Adrenal gland (tissue), 12 donors: Measurements from ENCODE around the gene NR5A1. TPM values are rescaled to one million over a fixed set of nuclear protein-coding genes. Genes with fewer than 3 reads are reported as not detected.

ENCODE experiments used
- DNase-seq, 7 donors: peaks; one replicate each; pipeline ENCODE4 v3.0.0-alpha.2; 2019 to 2020
- H3K27ac ChIP-seq, 5 donors: fragments of 200-600 bp; sonication (generic) in 4 of 5; 1 replicate in 3 of 5; 2 replicates in 2 of 5; pipeline versions ENCODE4 v1.5.1 to v1.8.0; 2016 to 2020; ENCODE audit warnings: mild to moderate bottlenecking in 1 of 5
- H3K27me3 ChIP-seq: fragments of 200-600 bp; 2 replicates; pipeline ENCODE4 v1.8.0; 2021
- H3K36me3 ChIP-seq, 2 donors: fragments of 200-600 bp; replicated peaks in 1 of 2; 1 replicate in 1 of 2; 2 replicates in 1 of 2; pipeline versions ENCODE4 v1.5.1 to v1.8.0; 2018 to 2022
- H3K4me1 ChIP-seq, 2 donors: fragments of 200-600 bp; replicated peaks in 1 of 2; 1 replicate in 1 of 2; 2 replicates in 1 of 2; pipeline versions ENCODE4 v1.5.1 to v1.8.0; 2018 to 2021
- H3K4me3 ChIP-seq, 4 donors: fragments of 200-600 bp; sonication (generic) in 3 of 4; one replicate each; pipeline ENCODE4 v1.5.1; 2016 to 2018
- H3K9me3 ChIP-seq, 3 donors: fragments of 200-600 bp; sonication (generic) in 1 of 3; replicated peaks in 1 of 3; 1 replicate in 2 of 3; 2 replicates in 1 of 3; pipeline versions ENCODE4 v1.5.1 to v1.8.0; 2016 to 2021
- POLR2A ChIP-seq, 2 donors: fragments of 450-650 bp; IDR thresholded peaks; one replicate each; pipeline ENCODE4 v1.6.1; 2017; ENCODE audit warnings: antibody characterized with exemption in 2 of 2, mild to moderate bottlenecking in 2 of 2, moderate library complexity in 1 of 2
- WGBS, 4 donors: extraction: QIAGEN DNeasy Blood & Tissue Kit in 2 of 4; methylation state at CpG; one replicate each; pipeline versions ENCODE4 v1.1.5 to v1.1.7; 2013 to 2017; 5-methylcytosine and 5-hydroxymethylcytosine counted together
- intact Hi-C, 2 donors: fragments of 100-400 bp; cut with DNase I; formaldehyde crosslinking; loops; one replicate each; pipeline versions ENCODE4 v1.14.1 to v1.15.0; 2022 to 2023
- polyA plus RNA-seq, 3 donors: library from polyadenylated mRNA; stranded (reverse); fragments of 200-250 nt in 2 of 3; fragments of 350-450 nt in 1 of 3; fragmentation: Illumina TruSeq in 1 of 3; extraction: RNeasy Lipid Tissue Mini Kit (QIAGEN cat#74804) in 1 of 3; gene quantifications; one replicate each; pipeline ENCODE4 v1.2.3, GENCODE V29; 2013 to 2014
- total RNA-seq, 9 donors: library from RNA; depleted of rRNA in 4 of 9; stranded (reverse); fragments of >200 nt in 4 of 9; fragments of 120-200 nt in 1 of 9; fragmentation: NEBNext Ultra II Directional in 1 of 9; extraction: Animal tissue kit (Norgen Biotek cat#: 25700) in 1 of 9; gene quantifications; one replicate each; pipeline versions ENCODE4 v1.1.0 to v1.2.4, GENCODE V29; 2013 to 2023
- TF ChIP-seq, protein P1 (sequence below), 6 experiments: fragments of 450-650 bp in 4 of 6; fragments of 200-600 bp in 2 of 6; sonication (generic) in 1 of 6; IDR thresholded peaks; 1 replicate in 5 of 6; 2 replicates in 1 of 6; pipeline versions ENCODE4 v1.5.1 to v1.8.0; 2016 to 2021; ENCODE audit warnings: antibody characterized with exemption in 6 of 6, mild to moderate bottlenecking in 2 of 6, moderate library complexity in 1 of 6
- donor health status: healthy with polysubstance abuse.
- donor health status: Bipolar disorder and iron deficiency.
- donor health status: DM: yes; HTN: yes; CAD: no.
- donor health status: DM: no; HTN: no; CAD: no.
- donor health status: DM: no; HTN: no; CAD: no.
- donor health status: DM: yes; HTN: yes; CAD: no.

Gene NR5A1
- total and polyA plus RNA-seq, 12 donors = 110 to 637 (median 216) TPM

DNA sequence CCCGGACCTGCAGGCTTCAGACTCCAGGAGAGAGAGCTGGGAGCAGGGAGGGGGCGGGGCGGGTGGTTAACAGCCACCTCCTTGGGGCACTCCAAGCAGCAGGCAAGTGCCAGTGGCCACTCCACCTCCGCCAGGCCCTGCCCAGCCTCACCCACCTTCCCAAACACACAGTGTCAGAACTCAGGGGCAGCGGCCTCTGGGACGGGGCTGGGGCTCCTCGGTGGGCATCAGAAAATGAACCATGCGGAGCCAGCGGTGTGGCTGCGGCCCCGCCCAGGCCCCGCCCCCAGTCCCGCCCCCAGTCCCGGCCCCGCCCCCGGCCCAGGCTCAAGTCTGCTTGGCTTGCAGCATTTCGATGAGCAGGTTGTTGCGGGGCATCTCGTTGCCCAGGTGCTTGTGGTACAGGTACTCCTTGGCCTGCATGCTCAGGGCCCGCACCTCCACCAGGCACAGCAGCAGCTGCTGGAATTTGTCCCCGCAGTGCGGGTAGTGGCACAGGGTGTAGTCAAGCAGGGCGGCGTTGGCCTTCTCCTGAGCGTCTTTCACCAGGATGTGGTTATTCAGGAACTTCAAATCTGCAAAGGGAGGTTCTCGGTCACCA lies 24.7 kb downstream of the NR5A1 start:
- Histone ChIP-seq H3K36me3 (no peaks in the 10 kb centered on the region), H3K27me3 (peaks cover under 1% of the 10 kb centered on the region), H3K27ac (no peak overlapping the region), H3K4me3 (no peak overlapping the region), H3K4me1 (peaks cover 12 to 13% of the 10 kb centered on the region in 2 donors), H3K9me3 (no peaks in the 10 kb centered on the region)
- intact Hi-C loops = no loop called here
- DNase-seq = peak in 5 of 7 donors; percentile 20 to 44 (median 39)
- no peak for TF ChIP-seq POLR2A (IDR thresholded peaks at IDR 0.05)
- TF ChIP-seq, protein P1, sequence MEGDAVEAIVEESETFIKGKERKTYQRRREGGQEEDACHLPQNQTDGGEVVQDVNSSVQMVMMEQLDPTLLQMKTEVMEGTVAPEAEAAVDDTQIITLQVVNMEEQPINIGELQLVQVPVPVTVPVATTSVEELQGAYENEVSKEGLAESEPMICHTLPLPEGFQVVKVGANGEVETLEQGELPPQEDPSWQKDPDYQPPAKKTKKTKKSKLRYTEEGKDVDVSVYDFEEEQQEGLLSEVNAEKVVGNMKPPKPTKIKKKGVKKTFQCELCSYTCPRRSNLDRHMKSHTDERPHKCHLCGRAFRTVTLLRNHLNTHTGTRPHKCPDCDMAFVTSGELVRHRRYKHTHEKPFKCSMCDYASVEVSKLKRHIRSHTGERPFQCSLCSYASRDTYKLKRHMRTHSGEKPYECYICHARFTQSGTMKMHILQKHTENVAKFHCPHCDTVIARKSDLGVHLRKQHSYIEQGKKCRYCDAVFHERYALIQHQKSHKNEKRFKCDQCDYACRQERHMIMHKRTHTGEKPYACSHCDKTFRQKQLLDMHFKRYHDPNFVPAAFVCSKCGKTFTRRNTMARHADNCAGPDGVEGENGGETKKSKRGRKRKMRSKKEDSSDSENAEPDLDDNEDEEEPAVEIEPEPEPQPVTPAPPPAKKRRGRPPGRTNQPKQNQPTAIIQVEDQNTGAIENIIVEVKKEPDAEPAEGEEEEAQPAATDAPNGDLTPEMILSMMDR (IDR thresholded peaks at IDR 0.05) = no peak
- WGBS, 4 donors = 34 to 76% (median 54%) methylated on average over 2 to 26 of the region's 26 CpGs

DNA sequence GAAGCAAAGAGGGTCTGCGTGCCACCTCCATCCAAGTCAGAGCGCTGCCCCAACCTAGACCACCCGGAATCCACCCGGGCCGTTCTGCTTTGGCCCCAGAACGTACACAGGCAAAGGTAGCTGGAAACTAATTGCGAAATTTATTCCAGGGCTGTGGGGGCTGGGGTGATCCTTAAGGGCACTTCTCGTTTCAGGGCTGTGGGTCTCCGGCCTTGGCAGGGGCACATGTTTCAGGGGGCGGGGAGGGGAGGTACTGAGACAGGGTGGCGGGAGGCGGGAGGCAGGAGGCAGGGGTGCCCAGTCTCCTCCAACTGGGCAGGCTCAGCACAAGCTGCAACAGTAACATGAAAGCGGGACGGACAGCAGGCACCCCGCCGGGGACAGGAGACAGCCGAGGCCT lies 26.1 kb downstream of the NR5A1 start:
- TF ChIP-seq, protein P1 (IDR thresholded peaks at IDR 0.05) = no peak
- TF ChIP-seq POLR2A (IDR thresholded peaks at IDR 0.05) = no peak
- peaks cover 7% of the 10 kb centered on the region for H3K27me3 ChIP-seq
- peaks cover 8 to 14% of the 10 kb centered on the region in 2 donors for H3K4me1 ChIP-seq
- WGBS, 4 donors = 23 to 31% (median 27%) methylated on average over 6 to 17 of the region's 17 CpGs
- H3K9me3 ChIP-seq = no peaks in the 10 kb centered on the region
- peak; percentile 67 to 86 (median 78) for DNase-seq
- H3K4me3 ChIP-seq = no peak overlapping the region
- H3K27ac ChIP-seq = peak overlapping the region in 4 of 5 donors; percentile 4 to 68 (median 56)
- intact Hi-C loops = no loop called here
- no peaks in the 10 kb centered on the region for H3K36me3 ChIP-seq

DNA sequence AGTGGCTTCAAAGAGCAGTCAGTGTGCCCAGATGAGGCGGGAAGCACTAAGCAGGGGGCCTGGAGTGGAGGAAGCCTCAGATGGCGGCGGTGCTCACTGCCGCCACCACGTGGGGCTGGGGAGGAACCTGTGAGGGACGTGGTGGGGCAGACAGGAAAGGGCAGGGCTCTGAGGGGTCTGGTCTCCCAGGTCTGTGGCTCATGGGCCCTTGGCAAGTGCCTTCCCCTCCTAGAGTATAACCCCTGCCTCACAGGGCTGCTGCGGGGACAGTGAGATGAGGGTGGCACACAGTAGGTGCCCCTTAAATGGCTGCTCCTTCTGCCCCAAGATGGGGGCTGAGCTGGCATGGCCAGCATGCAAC lies 26.6 kb downstream of the NR5A1 start:
- Histone ChIP-seq H3K36me3 (no peaks in the 10 kb centered on the region), H3K4me3 (no peak overlapping the region), H3K4me1 (peaks cover 8 to 14% of the 10 kb centered on the region in 2 donors), H3K27ac (peak overlapping the region in 4 of 5 donors; percentile 4 to 68 (median 56)), H3K9me3 (no peaks in the 10 kb centered on the region), H3K27me3 (peaks cover 7% of the 10 kb centered on the region)
- TF ChIP-seq, protein P1 (IDR thresholded peaks at IDR 0.05) = peak in 5 of 6 experiments; percentile 22 to 51 (median 42)
- no peak for TF ChIP-seq POLR2A (IDR thresholded peaks at IDR 0.05)
- intact Hi-C loops = no loop called here
- DNase-seq = peak in 4 of 7 donors; percentile 63 to 68 (median 66)
- 11 to 19% (median 14%) methylated on average over 6 to 7 of the region's 7 CpGs; no CpG with 5 or more reads in 1 of the 4 donors for WGBS, 4 donors

DNA sequence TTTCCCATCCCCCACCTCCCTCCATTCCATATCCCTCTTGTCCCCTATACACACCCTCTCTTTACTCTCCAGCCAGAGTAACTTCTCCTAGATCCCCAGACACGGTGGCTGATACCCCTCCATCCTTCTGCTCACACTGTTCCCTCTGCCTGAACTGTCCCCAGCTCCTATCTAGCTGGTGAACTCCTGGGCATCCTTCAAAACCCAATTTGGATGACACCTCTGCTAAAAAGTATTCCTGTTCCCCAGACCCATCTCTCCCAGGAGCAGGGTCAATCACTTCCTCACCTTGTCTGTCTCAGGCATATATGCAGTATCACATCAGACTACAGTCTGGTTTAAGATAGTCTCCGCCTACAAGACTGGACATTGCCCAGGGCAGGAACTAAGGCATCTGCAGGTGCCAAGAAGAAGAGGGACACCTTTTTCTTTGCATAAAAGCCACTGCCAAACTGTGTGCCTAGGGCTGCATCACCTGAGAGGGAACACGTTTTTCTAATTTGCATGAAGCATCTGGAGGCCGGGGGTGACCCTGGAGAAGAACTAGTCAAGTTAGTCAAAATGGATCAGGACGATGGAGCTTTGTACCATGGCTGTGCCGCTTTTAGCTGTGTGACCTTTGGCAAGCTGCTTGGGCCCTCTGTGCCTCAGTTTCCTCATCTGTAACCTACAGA lies 27.1 kb downstream of the NR5A1 start:
- intact Hi-C loops = loop anchor here in 1 of 2 donors (5.0 kb wide), 1 partner anchor 58 kb away; no protein-coding TSS in a partner anchor
- H3K27me3 ChIP-seq = peaks cover 7% of the 10 kb centered on the region
- no peak overlapping the region for H3K4me3 ChIP-seq

More for the DNA sequence above, 27.1 kb downstream of the NR5A1 start:
- Histone ChIP-seq H3K27ac (peak overlapping the region in 1 of 5 donors; percentile 65), H3K4me1 (peaks cover 8 to 14% of the 10 kb centered on the region in 2 donors), H3K36me3 (no peaks in the 10 kb centered on the region), H3K9me3 (no peaks in the 10 kb centered on the region)
- WGBS, 4 donors = 53 to 71% (median 58%) methylated on average over 4 to 6 of the region's 6 CpGs
- TF ChIP-seq, protein P1 (IDR thresholded peaks at IDR 0.05) = no peak
- TF ChIP-seq POLR2A (IDR thresholded peaks at IDR 0.05) = no peak
- DNase-seq = peak in 1 of 7 donors; percentile 10
